Measurements from ENCODE around the gene GALNT12.

The GALNT12 gene

DNA sequence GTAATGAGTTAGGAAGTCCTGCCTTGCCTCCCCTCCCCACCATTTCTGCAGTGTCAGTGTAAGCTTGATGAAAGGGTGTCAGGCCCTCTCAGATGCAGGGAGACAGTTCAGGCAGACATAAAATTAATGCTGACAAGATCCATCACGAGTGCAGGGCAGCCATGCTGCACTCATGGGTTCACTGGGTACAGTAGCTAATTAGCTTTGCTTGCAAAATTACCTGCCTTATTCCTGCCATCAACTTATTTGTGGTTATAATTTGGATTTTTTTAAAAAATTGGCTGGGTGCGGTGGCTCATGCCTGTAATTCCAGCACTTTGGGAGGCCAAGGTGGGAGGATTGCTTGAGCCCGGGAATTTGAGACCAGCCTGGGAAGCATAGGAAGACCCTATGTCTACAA, 17.9 kb downstream of the GALNT12 start:
- ChIA-PET POLR2A (no interaction called here), CTCF (interaction anchor here (0.9 to 2.0 kb wide), 7 partner anchors 11 to 50 kb away, joined by 3 to 13 read pairs (median 4); no protein-coding TSS in a partner anchor)
- DNase-seq (ENCODE audit: extremely low spot score): no peak
- TF ChIP-seq CTCF (IDR thresholded peaks at IDR 0.05; ENCODE audit: control extremely low read depth, extremely low read depth, low read depth, missing control alignments): no peak

- CTCF ChIA-PET: no interaction called here
- POLR2A ChIA-PET: no interaction called here
- no peak for TF ChIP-seq CTCF (IDR thresholded peaks at IDR 0.05; ENCODE audit: control extremely low read depth, extremely low read depth, low read depth, missing control alignments)
- no peak for DNase-seq (ENCODE audit: extremely low spot score)
Observed at GRCh38 chr9:98826716-98827115, 19.2 kb downstream of the GALNT12 start.

- ChIA-PET CTCF (interaction anchor here (1.3 to 2.2 kb wide), 2 partner anchors 12 to 19 kb away, joined by 3 to 7 read pairs; no protein-coding TSS in a partner anchor), POLR2A (no interaction called here)
- no peak for DNase-seq (ENCODE audit: extremely low spot score)
- TF ChIP-seq CTCF (IDR thresholded peaks at IDR 0.05; ENCODE audit: control extremely low read depth, extremely low read depth, low read depth, missing control alignments): no peak
Observed at GRCh38 chr9:98829766-98830165, 22.3 kb downstream of the GALNT12 start.

DNA sequence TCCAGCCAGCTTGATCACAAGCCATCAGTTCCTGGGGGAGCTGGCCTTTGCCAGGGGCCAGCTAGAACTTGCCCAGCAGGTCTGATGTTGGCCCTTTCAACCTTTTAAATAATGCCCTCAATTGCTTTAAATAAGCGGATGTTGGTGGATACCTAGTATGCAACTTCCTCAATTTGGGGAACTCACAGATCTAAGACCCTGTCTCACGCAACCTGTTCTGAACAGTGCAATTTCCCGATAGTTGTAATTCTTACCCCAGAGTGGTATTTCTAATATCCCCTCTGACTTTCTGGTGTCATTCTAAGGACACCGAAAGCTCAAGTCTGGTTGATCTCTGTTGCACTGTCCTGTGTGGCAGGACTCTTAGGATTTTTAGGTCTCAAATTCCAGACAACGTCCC, 23.1 kb downstream of the GALNT12 start:
- no peak for DNase-seq (ENCODE audit: extremely low spot score)
- ChIA-PET POLR2A (no interaction called here), CTCF (interaction anchor here (2.2 kb wide), 1 partner anchor 18 kb away, joined by 7 read pairs; no protein-coding TSS in a partner anchor)
- TF ChIP-seq CTCF (IDR thresholded peaks at IDR 0.05; ENCODE audit: control extremely low read depth, extremely low read depth, low read depth, missing control alignments): no peak

GRCh38 chr9:98831696-98832095, 24.2 kb downstream of the GALNT12 start:
- no peak for TF ChIP-seq CTCF (IDR thresholded peaks at IDR 0.05; ENCODE audit: control extremely low read depth, extremely low read depth, low read depth, missing control alignments)
- DNase-seq (ENCODE audit: extremely low spot score): no peak
- ChIA-PET CTCF (no interaction called here), POLR2A (no interaction called here)

DNA sequence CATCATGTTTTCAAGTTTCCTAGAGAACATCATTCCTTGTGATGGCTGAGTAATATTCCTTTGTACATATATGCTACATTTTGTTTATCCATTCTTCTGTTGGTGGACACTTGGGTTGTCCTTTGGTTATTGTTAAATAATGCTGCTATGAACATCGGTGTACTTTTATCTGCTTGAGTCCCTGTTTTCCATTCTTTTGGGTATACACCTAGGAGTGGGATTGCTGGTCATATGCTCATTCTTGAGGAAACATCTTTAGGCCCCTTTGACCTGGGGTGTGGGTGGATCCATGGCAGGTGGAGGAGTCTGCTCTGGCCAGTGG, 25.3 kb downstream of the GALNT12 start:
- DNase-seq (ENCODE audit: extremely low spot score): no peak
- ChIA-PET POLR2A (no interaction called here), CTCF (no interaction called here)
- TF ChIP-seq CTCF (IDR thresholded peaks at IDR 0.05; ENCODE audit: control extremely low read depth, extremely low read depth, low read depth, missing control alignments): no peak

Measured in GM10248 (cell line).